ENCODE measurements around the gene PFKFB3.

The PFKFB3 gene

GRCh38 chr10:6218692-6219493 is 16.2 kb downstream of the PFKFB3 start:
- H3K4me1 ChIP-seq (ENCODE audit: control insufficient read depth, insufficient read depth, low read length, poor library complexity, severe bottlenecking): no peaks in the 10 kb centered on the region
- no peaks in the 10 kb centered on the region for H3K27me3 ChIP-seq (replicated peaks; ENCODE audit: control insufficient read depth, insufficient read depth, low read length, poor library complexity, severe bottlenecking)
- no peak overlapping the region for H3K4me3 ChIP-seq (ENCODE audit: insufficient read depth, low read depth, low read length, poor library complexity, severe bottlenecking)
- no peak overlapping the region for H3K27ac ChIP-seq (ENCODE audit: insufficient read depth, low read length, poor library complexity, severe bottlenecking)
- H3K36me3 ChIP-seq (ENCODE audit: control insufficient read depth, insufficient read depth, low read length): peaks cover 93% of the 10 kb centered on the region
- DNase-seq: no peak
- no peaks in the 10 kb centered on the region for H3K9me3 ChIP-seq (ENCODE audit: control insufficient read depth, low read length)

DNA sequence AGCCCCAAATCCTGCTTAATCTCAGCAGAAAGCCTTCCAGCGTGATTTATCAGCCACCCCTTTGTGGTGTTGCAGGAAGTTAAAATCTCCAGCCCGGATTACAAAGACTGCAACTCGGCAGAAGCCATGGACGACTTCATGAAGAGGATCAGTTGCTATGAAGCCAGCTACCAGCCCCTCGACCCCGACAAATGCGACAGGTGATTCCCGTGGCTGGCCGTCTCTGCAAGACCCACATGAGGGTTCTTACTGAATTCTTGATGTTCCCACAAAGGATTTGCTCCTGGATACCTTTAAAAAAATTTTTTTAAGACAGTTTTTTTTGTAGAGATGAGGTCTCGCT is 16.7 kb downstream of the PFKFB3 start:
- DNase-seq: no peak
- no peak overlapping the region for H3K27ac ChIP-seq (ENCODE audit: insufficient read depth, low read length, poor library complexity, severe bottlenecking)
- no peak overlapping the region for H3K4me3 ChIP-seq (ENCODE audit: insufficient read depth, low read depth, low read length, poor library complexity, severe bottlenecking)
- no peaks in the 10 kb centered on the region for H3K4me1 ChIP-seq (ENCODE audit: control insufficient read depth, insufficient read depth, low read length, poor library complexity, severe bottlenecking)
- H3K36me3 ChIP-seq (ENCODE audit: control insufficient read depth, insufficient read depth, low read length): peaks cover 93% of the 10 kb centered on the region
- no peaks in the 10 kb centered on the region for H3K27me3 ChIP-seq (replicated peaks; ENCODE audit: control insufficient read depth, insufficient read depth, low read length, poor library complexity, severe bottlenecking)
- no peaks in the 10 kb centered on the region for H3K9me3 ChIP-seq (ENCODE audit: control insufficient read depth, low read length)

- Histone ChIP-seq H3K36me3 (ENCODE audit: control insufficient read depth, insufficient read depth, low read length) (peaks cover 92% of the 10 kb centered on the region), H3K4me1 (ENCODE audit: control insufficient read depth, insufficient read depth, low read length, poor library complexity, severe bottlenecking) (no peaks in the 10 kb centered on the region), H3K27ac (ENCODE audit: insufficient read depth, low read length, poor library complexity, severe bottlenecking) (no peak overlapping the region), H3K27me3 (replicated peaks; ENCODE audit: control insufficient read depth, insufficient read depth, low read length, poor library complexity, severe bottlenecking) (no peaks in the 10 kb centered on the region), H3K4me3 (ENCODE audit: insufficient read depth, low read depth, low read length, poor library complexity, severe bottlenecking) (no peak overlapping the region), H3K9me3 (ENCODE audit: control insufficient read depth, low read length) (no peaks in the 10 kb centered on the region)
- DNase-seq: no peak
Observed at GRCh38 chr10:6220418-6221191, 17.9 kb downstream of the PFKFB3 start.

- H3K36me3 ChIP-seq (ENCODE audit: control insufficient read depth, insufficient read depth, low read length): peaks cover 92% of the 10 kb centered on the region
- H3K4me3 ChIP-seq (ENCODE audit: insufficient read depth, low read depth, low read length, poor library complexity, severe bottlenecking): no peak overlapping the region
- no peaks in the 10 kb centered on the region for H3K4me1 ChIP-seq (ENCODE audit: control insufficient read depth, insufficient read depth, low read length, poor library complexity, severe bottlenecking)
- H3K27ac ChIP-seq (ENCODE audit: insufficient read depth, low read length, poor library complexity, severe bottlenecking): no peak overlapping the region
- no peaks in the 10 kb centered on the region for H3K27me3 ChIP-seq (replicated peaks; ENCODE audit: control insufficient read depth, insufficient read depth, low read length, poor library complexity, severe bottlenecking)
- DNase-seq: no peak
- no peaks in the 10 kb centered on the region for H3K9me3 ChIP-seq (ENCODE audit: control insufficient read depth, low read length)
Observed at GRCh38 chr10:6221192-6221940, 18.6 kb downstream of the PFKFB3 start.

- H3K27me3 ChIP-seq (replicated peaks; ENCODE audit: control insufficient read depth, insufficient read depth, low read length, poor library complexity, severe bottlenecking): no peaks in the 10 kb centered on the region
- H3K4me1 ChIP-seq (ENCODE audit: control insufficient read depth, insufficient read depth, low read length, poor library complexity, severe bottlenecking): no peaks in the 10 kb centered on the region
- H3K9me3 ChIP-seq (ENCODE audit: control insufficient read depth, low read length): no peaks in the 10 kb centered on the region
- H3K36me3 ChIP-seq (ENCODE audit: control insufficient read depth, insufficient read depth, low read length): peaks cover 89% of the 10 kb centered on the region
- no peak overlapping the region for H3K27ac ChIP-seq (ENCODE audit: insufficient read depth, low read length, poor library complexity, severe bottlenecking)
- DNase-seq: no peak
- H3K4me3 ChIP-seq (ENCODE audit: insufficient read depth, low read depth, low read length, poor library complexity, severe bottlenecking): no peak overlapping the region
Observed at GRCh38 chr10:6221971-6222751, 19.4 kb downstream of the PFKFB3 start.

GRCh38 chr10:6222755-6223154 is 20.0 kb downstream of the PFKFB3 start:
- H3K36me3 ChIP-seq (ENCODE audit: control insufficient read depth, insufficient read depth, low read length): peaks cover 90% of the 10 kb centered on the region
- H3K27me3 ChIP-seq (replicated peaks; ENCODE audit: control insufficient read depth, insufficient read depth, low read length, poor library complexity, severe bottlenecking): no peaks in the 10 kb centered on the region
- no peak overlapping the region for H3K4me3 ChIP-seq (ENCODE audit: insufficient read depth, low read depth, low read length, poor library complexity, severe bottlenecking)
- no peak for DNase-seq
- no peaks in the 10 kb centered on the region for H3K9me3 ChIP-seq (ENCODE audit: control insufficient read depth, low read length)
- no peaks in the 10 kb centered on the region for H3K4me1 ChIP-seq (ENCODE audit: control insufficient read depth, insufficient read depth, low read length, poor library complexity, severe bottlenecking)
- no peak overlapping the region for H3K27ac ChIP-seq (ENCODE audit: insufficient read depth, low read length, poor library complexity, severe bottlenecking)

- Histone ChIP-seq H3K27ac (ENCODE audit: insufficient read depth, low read length, poor library complexity, severe bottlenecking) (no peak overlapping the region), H3K27me3 (replicated peaks; ENCODE audit: control insufficient read depth, insufficient read depth, low read length, poor library complexity, severe bottlenecking) (no peaks in the 10 kb centered on the region), H3K4me1 (ENCODE audit: control insufficient read depth, insufficient read depth, low read length, poor library complexity, severe bottlenecking) (no peaks in the 10 kb centered on the region), H3K4me3 (ENCODE audit: insufficient read depth, low read depth, low read length, poor library complexity, severe bottlenecking) (no peak overlapping the region), H3K36me3 (ENCODE audit: control insufficient read depth, insufficient read depth, low read length) (peaks cover 87% of the 10 kb centered on the region), H3K9me3 (ENCODE audit: control insufficient read depth, low read length) (no peaks in the 10 kb centered on the region)
- no peak for DNase-seq
Observed at GRCh38 chr10:6223981-6224380, 21.2 kb downstream of the PFKFB3 start.

GRCh38 chr10:6224781-6225180 is 22.0 kb downstream of the PFKFB3 start:
- no peak for DNase-seq
- no peaks in the 10 kb centered on the region for H3K27me3 ChIP-seq (replicated peaks; ENCODE audit: control insufficient read depth, insufficient read depth, low read length, poor library complexity, severe bottlenecking)
- no peaks in the 10 kb centered on the region for H3K4me1 ChIP-seq (ENCODE audit: control insufficient read depth, insufficient read depth, low read length, poor library complexity, severe bottlenecking)
- peaks cover 79% of the 10 kb centered on the region for H3K36me3 ChIP-seq (ENCODE audit: control insufficient read depth, insufficient read depth, low read length)
- no peak overlapping the region for H3K27ac ChIP-seq (ENCODE audit: insufficient read depth, low read length, poor library complexity, severe bottlenecking)
- H3K4me3 ChIP-seq (ENCODE audit: insufficient read depth, low read depth, low read length, poor library complexity, severe bottlenecking): no peak overlapping the region
- H3K9me3 ChIP-seq (ENCODE audit: control insufficient read depth, low read length): no peaks in the 10 kb centered on the region

- no peaks in the 10 kb centered on the region for H3K9me3 ChIP-seq (ENCODE audit: control insufficient read depth, low read length)
Observed at GRCh38 chr10:6225263-6225814, 22.6 kb downstream of the PFKFB3 start.

More at GRCh38 chr10:6225263-6225814, 22.6 kb downstream of the PFKFB3 start:
- Histone ChIP-seq H3K36me3 (ENCODE audit: control insufficient read depth, insufficient read depth, low read length) (peaks cover 75% of the 10 kb centered on the region), H3K4me1 (ENCODE audit: control insufficient read depth, insufficient read depth, low read length, poor library complexity, severe bottlenecking) (no peaks in the 10 kb centered on the region), H3K27ac (ENCODE audit: insufficient read depth, low read length, poor library complexity, severe bottlenecking) (no peak overlapping the region), H3K4me3 (ENCODE audit: insufficient read depth, low read depth, low read length, poor library complexity, severe bottlenecking) (no peak overlapping the region), H3K27me3 (replicated peaks; ENCODE audit: control insufficient read depth, insufficient read depth, low read length, poor library complexity, severe bottlenecking) (no peaks in the 10 kb centered on the region)
- DNase-seq: no peak

All from effector memory CD4-positive, alpha-beta T cell (primary cell).